Activated CD8-positive, alpha-beta T cell treated with anti-CD3 and anti-CD28 coated beads, Interleukin-2, amount 10 ng/mL, durations not matched to agents 7 days and 5 days (primary cell): ENCODE results near the gene CXCR6. TPM values are rescaled to one million over a fixed set of nuclear protein-coding genes. Genes with fewer than 3 reads are reported as not detected.
A peak's percentile ranks its signal among the peaks of the same experiment; 100 is the strongest.

Experiments
- ATAC-seq: fragments of 150-1000 bp; cut with Tn5 transposase; one replicate; pipeline ENCODE4 v1.10.0; 2021; ENCODE audit warnings: moderate library complexity
- CTCF ChIA-PET: fragments of 350-600 bp; sonication (Branson Sonifier 250); formaldehyde crosslinking; loops from one replicate; lab custom pipeline; 2021; ENCODE audit warnings: antibody characterized with exemption; lab: Charles Lee
- POLR2A ChIA-PET: fragments of 350-600 bp; sonication (Branson Sonifier 250); formaldehyde crosslinking; loops from one replicate; lab custom pipeline; 2021; ENCODE audit warnings: antibody characterized with exemption; lab: Charles Lee
- DNase-seq: peaks from one replicate; pipeline ENCODE4 v3.0.0-alpha.2; 2020
- H3K27ac Mint-ChIP-seq: one replicate; pipeline ENCODE4 v1.8.0; 2021; ENCODE audit warnings: mild to moderate bottlenecking, mixed read lengths
- H3K27me3 Mint-ChIP-seq: one replicate; pipeline ENCODE4 v1.8.0; 2021; ENCODE audit warnings: low read depth, mixed read lengths
- H3K36me3 Mint-ChIP-seq: one replicate; pipeline ENCODE4 v1.8.0; 2021; ENCODE audit warnings: low read depth, mixed read lengths
- H3K4me1 Mint-ChIP-seq: one replicate; pipeline ENCODE4 v1.8.0; 2021; ENCODE audit warnings: low read depth, mixed read lengths
- H3K4me3 Mint-ChIP-seq: one replicate; pipeline ENCODE4 v1.8.0; 2021; ENCODE audit warnings: mild to moderate bottlenecking, mixed read lengths
- H3K9me3 Mint-ChIP-seq: one replicate; pipeline ENCODE4 v1.8.0; 2022; ENCODE audit warnings: mixed read lengths; ENCODE audit not compliant: insufficient read depth
- total RNA-seq, 2 experiments: library from RNA; stranded (reverse); gene quantifications; one replicate each; pipeline ENCODE4 v1.2.3, GENCODE V29; 2021

CXCR6 gene
- total RNA-seq, 2 experiments from 2014 or later: 26.5 to 27.6 TPM

GRCh38 chr3:45949432-45949831 is 6.2 kb downstream of the CXCR6 start:
- no peak for DNase-seq
- Mint-ChIP-seq H3K36me3 (peaks cover 95% of the 10 kb centered on the region), H3K4me1 (peaks cover 99% of the 10 kb centered on the region), H3K4me3 (peak overlapping the region; percentile 24), H3K9me3 (no peaks in the 10 kb centered on the region), H3K27ac (peak overlapping the region; percentile 88), H3K27me3 (no peaks in the 10 kb centered on the region)
- ATAC-seq: no peak
- ChIA-PET CTCF (interaction anchor here (3.3 to 10.7 kb wide), 3 partner anchors 10 to 129 kb away, joined by 12 to 159 read pairs (median 31); no protein-coding TSS in a partner anchor), POLR2A (interaction anchor here (1.2 to 2.3 kb wide), 4 partner anchors 15 to 46 kb away, joined by 3 to 15 read pairs (median 6); no protein-coding TSS in a partner anchor)

GRCh38 chr3:45950131-45950530 is 6.9 kb downstream of the CXCR6 start:
- Mint-ChIP-seq H3K27ac (peak overlapping the region; percentile 88), H3K36me3 (peaks cover 95% of the 10 kb centered on the region), H3K4me3 (peak overlapping the region; percentile 24), H3K9me3 (no peaks in the 10 kb centered on the region), H3K4me1 (peaks cover 96% of the 10 kb centered on the region), H3K27me3 (no peaks in the 10 kb centered on the region)
- DNase-seq (no peak), ATAC-seq (no peak)
- POLR2A ChIA-PET: interaction anchor here (0.9 to 2.3 kb wide), 8 partner anchors 9 to 45 kb away, joined by 3 to 15 read pairs (median 6); no protein-coding TSS in a partner anchor
- CTCF ChIA-PET: interaction anchor here (1.1 to 10.7 kb wide), 13 partner anchors 10 to 428 kb away, joined by 3 to 159 read pairs (median 11); partner anchors contain the start of gene FYCO1

GRCh38 chr3:45950686-45951600 is 7.7 kb downstream of the CXCR6 start:
- H3K9me3 Mint-ChIP-seq: no peaks in the 10 kb centered on the region
- peak overlapping the region; percentile 88 for H3K27ac Mint-ChIP-seq
- H3K4me1 Mint-ChIP-seq: peaks cover 90% of the 10 kb centered on the region
- peaks cover 94% of the 10 kb centered on the region for H3K36me3 Mint-ChIP-seq
- DNase-seq: peak; percentile 87
- no peaks in the 10 kb centered on the region for H3K27me3 Mint-ChIP-seq
- ChIA-PET POLR2A (interaction anchor here (0.6 to 2.3 kb wide), 10 partner anchors 9 to 456 kb away, joined by 3 to 15 read pairs (median 4); partner anchors contain the start of genes CCR5AS and CCRL2), CTCF (interaction anchor here (0.6 to 10.7 kb wide), 19 partner anchors 8 to 428 kb away, joined by 3 to 159 read pairs (median 5); partner anchors contain the start of genes CXCR6 and FYCO1)
- peak overlapping the region; percentile 24 for H3K4me3 Mint-ChIP-seq
- ATAC-seq: peak; percentile 80

GRCh38 chr3:45951946-45952345 is 8.7 kb downstream of the CXCR6 start:
- Mint-ChIP-seq H3K4me3 (no peak overlapping the region), H3K4me1 (peaks cover 86% of the 10 kb centered on the region), H3K27ac (peak overlapping the region; percentile 88), H3K9me3 (no peaks in the 10 kb centered on the region), H3K27me3 (no peaks in the 10 kb centered on the region), H3K36me3 (peaks cover 91% of the 10 kb centered on the region)
- ATAC-seq (no peak), DNase-seq (no peak)
- CTCF ChIA-PET: interaction anchor here (0.6 to 10.7 kb wide), 10 partner anchors 9 to 126 kb away, joined by 3 to 159 read pairs (median 10); partner anchors contain the start of gene CXCR6
- POLR2A ChIA-PET: interaction anchor here (0.6 to 2.3 kb wide), 4 partner anchors 10 to 455 kb away, joined by 3 to 9 read pairs (median 4); partner anchors contain the start of genes CCR5AS and CCRL2

GRCh38 chr3:45952456-45952855 is 9.2 kb downstream of the CXCR6 start:
- DNase-seq (no peak), ATAC-seq (no peak)
- CTCF ChIA-PET: interaction anchor here (0.7 to 10.7 kb wide), 8 partner anchors 10 to 126 kb away, joined by 3 to 159 read pairs (median 14); partner anchors contain the start of gene CXCR6
- no peaks in the 10 kb centered on the region for H3K9me3 Mint-ChIP-seq
- no peaks in the 10 kb centered on the region for H3K27me3 Mint-ChIP-seq
- H3K4me1 Mint-ChIP-seq: peaks cover 86% of the 10 kb centered on the region
- peak overlapping the region; percentile 23 for H3K27ac Mint-ChIP-seq
- H3K36me3 Mint-ChIP-seq: peaks cover 91% of the 10 kb centered on the region
- no peak overlapping the region for H3K4me3 Mint-ChIP-seq
- POLR2A ChIA-PET: interaction anchor here (0.7 to 1.1 kb wide), 3 partner anchors 10 to 67 kb away, joined by 3 to 4 read pairs (median 3); no protein-coding TSS in a partner anchor

GRCh38 chr3:45953536-45953935 is 10.3 kb downstream of the CXCR6 start:
- Mint-ChIP-seq H3K4me1 (peaks cover 85% of the 10 kb centered on the region), H3K27me3 (no peaks in the 10 kb centered on the region), H3K4me3 (no peak overlapping the region), H3K9me3 (no peaks in the 10 kb centered on the region), H3K27ac (peak overlapping the region; percentile 52), H3K36me3 (peaks cover 91% of the 10 kb centered on the region)
- no peak for DNase-seq
- no peak for ATAC-seq
- POLR2A ChIA-PET: interaction anchor here (0.8 kb wide), 1 partner anchor 27 kb away, joined by 3 read pairs; no protein-coding TSS in a partner anchor
- CTCF ChIA-PET: interaction anchor here (1.3 to 10.7 kb wide), 5 partner anchors 10 to 125 kb away, joined by 4 to 159 read pairs (median 4); partner anchors contain the start of gene CXCR6

- Mint-ChIP-seq H3K4me1 (peaks cover 85% of the 10 kb centered on the region), H3K36me3 (peaks cover 91% of the 10 kb centered on the region), H3K27ac (peak overlapping the region; percentile 43), H3K4me3 (no peak overlapping the region), H3K27me3 (no peaks in the 10 kb centered on the region), H3K9me3 (no peaks in the 10 kb centered on the region)
- no peak for ATAC-seq
- no peak for DNase-seq
- ChIA-PET POLR2A (no interaction called here), CTCF (interaction anchor here (1.3 to 10.7 kb wide), 5 partner anchors 10 to 124 kb away, joined by 4 to 159 read pairs (median 4); partner anchors contain the start of gene CXCR6)
Measured at GRCh38 chr3:45954306-45954705, 11.0 kb downstream of the CXCR6 start.

GRCh38 chr3:45955017-45955647 is 11.9 kb downstream of the CXCR6 start:
- Mint-ChIP-seq H3K4me3 (no peak overlapping the region), H3K4me1 (peaks cover 84% of the 10 kb centered on the region), H3K9me3 (no peaks in the 10 kb centered on the region), H3K27me3 (no peaks in the 10 kb centered on the region), H3K36me3 (peaks cover 91% of the 10 kb centered on the region), H3K27ac (no peak overlapping the region)
- no peak for DNase-seq
- ATAC-seq: no peak
- ChIA-PET POLR2A (no interaction called here), CTCF (interaction anchor here (1.6 to 5.1 kb wide), 2 partner anchors 9 to 10 kb away, joined by 3 to 61 read pairs; no protein-coding TSS in a partner anchor)

- POLR2A ChIA-PET: interaction anchor here (0.6 kb wide), 1 partner anchor 12 kb away, joined by 4 read pairs; no protein-coding TSS in a partner anchor
- CTCF ChIA-PET: interaction anchor here (1.6 to 14.4 kb wide), 2 partner anchors 9 to 123 kb away, joined by 3 to 171 read pairs; no protein-coding TSS in a partner anchor
- H3K9me3 Mint-ChIP-seq: no peaks in the 10 kb centered on the region
- H3K27ac Mint-ChIP-seq: no peak overlapping the region
- no peak overlapping the region for H3K4me3 Mint-ChIP-seq
- ATAC-seq (no peak), DNase-seq (no peak)
- peaks cover 80% of the 10 kb centered on the region for H3K4me1 Mint-ChIP-seq
- peaks cover 93% of the 10 kb centered on the region for H3K36me3 Mint-ChIP-seq
- no peaks in the 10 kb centered on the region for H3K27me3 Mint-ChIP-seq
Measured at GRCh38 chr3:45955706-45956105, 12.4 kb downstream of the CXCR6 start.

DNA sequence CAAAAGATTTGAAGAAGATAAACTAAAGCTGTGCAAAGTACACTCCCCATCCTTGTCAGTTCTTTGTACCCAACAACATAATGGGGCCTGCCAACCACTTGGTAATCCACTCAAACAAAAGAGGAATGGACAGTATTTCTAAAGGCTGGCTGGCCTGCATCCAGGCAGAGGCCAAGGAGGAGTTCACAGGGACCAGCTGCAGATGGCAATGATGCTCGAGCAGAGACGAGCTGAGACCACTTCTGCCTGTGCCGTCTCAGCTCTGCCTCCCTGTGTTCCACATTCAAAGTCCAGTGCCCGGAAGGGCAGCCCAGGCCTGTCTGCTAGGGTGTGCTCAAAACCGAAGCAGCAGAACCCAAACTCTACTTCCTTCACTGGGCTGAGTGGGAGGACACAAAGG is 14.3 kb downstream of the CXCR6 start:
- ChIA-PET CTCF (interaction anchor here (1.2 to 14.4 kb wide), 3 partner anchors 15 to 121 kb away, joined by 3 to 171 read pairs (median 9); no protein-coding TSS in a partner anchor), POLR2A (interaction anchor here (1.3 to 2.5 kb wide), 3 partner anchors 11 to 19 kb away, joined by 4 to 9 read pairs (median 8); no protein-coding TSS in a partner anchor)
- Mint-ChIP-seq H3K27me3 (no peaks in the 10 kb centered on the region), H3K4me1 (peaks cover 76% of the 10 kb centered on the region), H3K4me3 (no peak overlapping the region), H3K27ac (peak overlapping the region; percentile 69), H3K9me3 (no peaks in the 10 kb centered on the region), H3K36me3 (peaks cover 96% of the 10 kb centered on the region)
- ATAC-seq (no peak), DNase-seq (no peak)
